Measurements from ENCODE around the gene KRT82. TPM values are rescaled to one million over a fixed set of nuclear protein-coding genes. Genes with fewer than 3 reads are reported as not detected.

The KRT82 gene
- total RNA-seq, 1 donor: not detected

GRCh38 chr12:52395761-52396434, 10.2 kb downstream of the KRT82 start:
- H3K4me3 ChIP-seq (ENCODE audit: low read depth, low read length): no peak overlapping the region
- DNase-seq (ENCODE audit: low read depth): peak; percentile 8
- no peak for TF ChIP-seq CTCF (IDR thresholded peaks at IDR 0.05; ENCODE audit: insufficient read depth, low read length)

DNA sequence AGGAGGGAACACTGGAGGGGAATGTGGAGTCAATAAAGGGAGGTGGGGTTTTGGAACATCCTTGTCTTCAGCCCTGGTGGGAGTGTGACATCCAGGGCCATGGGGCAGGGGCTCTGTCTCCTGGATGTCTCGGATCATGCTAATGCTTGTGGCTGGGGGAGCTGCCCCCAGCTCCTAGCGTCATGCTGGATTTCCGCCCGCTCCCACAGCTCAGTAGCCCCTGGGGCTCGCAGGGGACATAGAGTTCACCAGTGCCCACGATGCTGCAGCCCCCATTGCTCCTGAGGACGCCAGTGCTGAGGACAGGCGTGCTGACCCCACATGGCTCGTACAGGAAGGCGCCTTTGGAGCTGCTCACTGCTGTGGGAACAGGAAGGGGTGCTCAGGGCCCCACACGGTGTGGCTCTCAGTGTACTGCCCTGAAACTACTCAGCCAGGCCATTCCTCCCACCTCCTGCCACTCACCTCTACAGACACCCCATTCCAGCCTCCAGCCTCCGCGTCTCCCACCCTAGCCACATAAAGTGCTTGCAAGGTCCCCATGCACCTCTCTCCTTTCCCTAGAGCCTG, 11.2 kb downstream of the KRT82 start:
- TF ChIP-seq CTCF (IDR thresholded peaks at IDR 0.05; ENCODE audit: insufficient read depth, low read length): no peak
- DNase-seq (ENCODE audit: low read depth): no peak
- no peak overlapping the region for H3K4me3 ChIP-seq (ENCODE audit: low read depth, low read length)

DNA sequence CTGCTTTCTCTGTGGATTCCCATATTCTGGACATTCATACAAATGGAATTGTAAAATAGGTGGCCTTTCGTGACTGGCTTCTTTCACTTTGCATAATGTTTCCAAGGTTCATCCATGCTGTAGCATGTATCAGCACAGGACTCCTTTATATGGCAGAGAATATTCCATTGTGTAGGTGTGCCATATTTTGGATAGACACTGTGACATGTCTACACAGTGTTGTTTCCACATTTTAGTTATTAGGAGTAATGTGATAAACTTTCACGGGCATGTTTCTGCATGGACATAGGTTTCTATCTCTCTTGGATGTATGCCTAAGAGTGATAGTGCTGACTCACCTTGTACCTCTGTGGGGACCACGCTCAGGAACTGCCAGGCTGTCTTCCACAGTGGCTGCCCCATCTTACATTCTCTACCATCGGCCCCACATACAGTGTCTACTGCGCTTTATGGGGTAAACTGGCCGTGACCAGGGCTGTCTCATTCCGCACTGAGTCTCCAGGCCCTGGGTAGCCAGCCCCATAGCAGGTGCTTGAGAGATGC, 13.6 kb downstream of the KRT82 start:
- no peak for DNase-seq (ENCODE audit: low read depth)
- no peak overlapping the region for H3K4me3 ChIP-seq (ENCODE audit: low read depth, low read length)
- no peak for TF ChIP-seq CTCF (IDR thresholded peaks at IDR 0.05; ENCODE audit: insufficient read depth, low read length)

DNA sequence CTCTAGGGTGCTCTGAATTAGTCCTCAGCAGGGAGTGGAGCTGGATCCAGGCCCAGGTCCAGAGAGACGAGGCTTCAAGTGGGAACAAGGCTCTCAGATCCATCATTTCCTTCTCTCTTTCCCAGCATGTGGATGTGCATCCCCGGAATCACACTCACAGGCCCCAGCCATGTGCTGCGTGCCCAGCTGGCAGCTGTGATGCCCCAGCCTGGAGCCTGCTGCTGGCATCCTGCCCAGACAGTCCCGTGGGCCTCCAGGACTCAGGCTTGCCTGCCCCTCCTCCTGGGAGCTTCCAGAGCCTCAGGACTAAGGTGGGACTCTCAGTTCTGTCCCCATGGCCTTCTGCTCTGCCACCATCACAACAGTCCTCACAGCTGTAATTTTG, 14.5 kb downstream of the KRT82 start:
- H3K4me3 ChIP-seq (ENCODE audit: low read depth, low read length): no peak overlapping the region
- TF ChIP-seq CTCF (IDR thresholded peaks at IDR 0.05; ENCODE audit: insufficient read depth, low read length): no peak
- DNase-seq (ENCODE audit: low read depth): peak; percentile 13

DNA sequence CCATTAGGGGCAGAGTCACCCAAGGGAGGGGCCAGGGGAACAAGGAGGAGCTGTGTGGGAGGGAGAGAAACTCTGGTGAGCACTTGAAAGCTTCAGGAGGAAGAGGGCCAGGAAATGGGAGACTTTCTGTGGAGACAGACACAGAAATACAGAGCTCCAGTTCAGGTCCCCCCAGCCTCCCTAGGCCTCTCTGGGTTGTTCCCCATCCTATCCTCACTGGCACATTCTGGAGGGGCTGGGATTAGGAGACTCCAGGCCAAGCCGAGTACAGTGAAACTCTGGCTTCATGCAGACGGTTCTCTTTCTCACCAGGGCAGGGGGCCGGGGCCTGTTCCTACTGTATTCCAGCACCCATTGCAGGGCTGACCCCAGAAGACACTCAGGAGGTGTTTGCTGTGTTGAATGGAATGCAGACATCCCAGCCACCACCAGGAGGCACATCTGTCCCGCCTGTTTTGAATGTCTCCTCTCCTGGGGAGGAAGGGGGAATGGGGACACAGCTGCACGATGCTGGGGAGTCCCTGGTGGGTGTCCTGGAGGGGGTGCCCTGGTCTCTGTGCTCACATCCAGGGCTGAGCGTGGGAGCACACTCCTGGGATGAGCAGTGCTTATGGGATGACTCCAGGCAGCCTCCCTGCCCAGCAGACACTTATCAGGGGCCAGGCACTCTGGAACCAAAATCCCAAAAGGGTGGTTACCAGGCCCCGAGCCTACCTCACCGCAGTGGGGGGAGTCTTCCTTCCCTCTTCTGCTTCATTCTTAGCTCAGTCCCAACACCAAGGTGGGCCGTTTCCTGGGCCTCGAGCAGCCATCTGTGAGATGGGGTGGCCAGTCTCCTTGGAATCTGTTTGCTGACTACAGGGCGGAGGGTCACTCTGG, 15.2 kb downstream of the KRT82 start:
- peak; percentile 5 for DNase-seq (ENCODE audit: low read depth)

More for the DNA sequence above, 15.2 kb downstream of the KRT82 start:
- peak; percentile 55 for TF ChIP-seq CTCF (IDR thresholded peaks at IDR 0.05; ENCODE audit: insufficient read depth, low read length)
- no peak overlapping the region for H3K4me3 ChIP-seq (ENCODE audit: low read depth, low read length)

Data from fibroblast of the aortic adventitia (primary cell).